LoVo (cell line): ENCODE data around the gene ZDHHC16.

Experiments
- DNase-seq: peaks from one replicate; pipeline ENCODE4 v3.0.0-alpha.2; 2016; ENCODE audit warnings: low spot score

The ZDHHC16 gene

DNA sequence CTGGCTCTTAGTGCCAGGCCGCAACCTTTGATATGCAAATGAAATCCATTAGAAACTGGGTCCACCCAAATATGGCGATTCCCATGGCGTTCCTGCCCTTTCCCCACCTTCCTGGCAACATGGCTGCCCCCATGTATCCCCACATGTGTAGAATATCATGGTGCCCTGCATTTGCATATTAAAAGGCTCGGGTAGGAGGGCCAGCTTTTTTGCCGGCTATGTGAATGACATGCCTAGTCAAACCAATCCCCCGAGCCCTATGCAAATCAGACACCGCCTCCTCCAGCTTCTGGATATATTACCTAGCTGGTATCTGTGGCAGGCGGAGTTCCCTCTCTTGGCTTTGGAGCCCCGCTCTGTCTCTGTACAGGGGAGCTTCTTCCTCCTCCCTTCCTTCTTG is 34.0 kb downstream of the ZDHHC16 start:
- DNase-seq, result no peak

GRCh38 chr10:97481071-97481470 is 35.1 kb downstream of the ZDHHC16 start:
- no peak for DNase-seq

DNA sequence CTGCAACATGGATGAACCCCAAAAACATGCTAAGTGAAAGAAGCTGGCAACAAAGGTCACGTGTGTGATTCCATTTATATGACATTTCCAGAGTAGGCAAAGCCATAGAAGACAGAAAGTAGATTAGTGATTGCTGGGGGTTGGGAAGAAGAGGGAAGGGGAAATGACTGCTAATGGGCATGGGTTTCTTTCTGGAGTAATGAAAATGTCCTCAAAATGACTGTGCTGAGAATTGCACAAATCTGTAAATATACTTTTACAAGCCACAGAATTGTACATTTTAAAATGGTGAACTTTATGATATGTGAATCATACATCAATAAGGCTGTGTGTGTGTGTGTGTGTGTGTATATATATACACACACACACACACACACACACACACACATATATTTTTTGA is 36.4 kb downstream of the ZDHHC16 start:
- DNase-seq, result no peak

DNA sequence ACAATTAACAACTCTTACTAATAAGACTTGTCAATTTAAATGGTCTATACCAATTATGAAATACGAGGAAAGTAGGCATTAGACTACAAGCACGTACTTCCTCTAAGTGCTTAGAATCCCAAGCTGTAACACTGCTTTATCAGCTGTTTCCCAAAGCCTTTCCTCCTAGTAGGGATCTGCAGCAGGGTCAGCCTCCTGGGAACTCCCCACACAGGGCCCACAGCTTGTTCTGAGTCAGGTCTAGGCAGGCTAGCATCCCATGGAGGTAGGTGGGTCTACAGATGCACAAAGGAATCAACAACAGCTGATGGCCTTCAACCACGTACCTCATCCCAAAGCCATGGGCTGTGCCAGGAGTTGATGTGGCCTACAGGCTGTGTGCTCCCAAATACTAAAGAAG is 37.5 kb downstream of the ZDHHC16 start:
- no peak for DNase-seq

DNA sequence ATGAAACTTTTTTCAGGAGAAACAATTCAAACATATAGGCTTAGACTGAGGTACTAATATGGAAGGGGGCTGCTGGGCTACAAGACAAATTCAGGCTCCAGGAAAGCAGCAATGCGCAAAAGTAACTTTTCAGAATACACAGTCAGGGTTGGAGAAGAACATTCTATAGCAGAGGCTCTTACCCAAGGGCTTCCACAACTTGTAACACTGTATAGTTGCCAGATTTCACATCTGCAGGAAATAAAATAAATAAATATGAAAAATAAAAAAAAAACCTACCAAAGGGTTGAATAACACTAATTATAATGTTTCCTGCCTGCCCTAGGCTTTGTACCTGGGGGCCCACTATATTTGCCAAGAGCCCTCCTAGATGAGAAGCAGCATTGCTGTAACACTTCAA is 37.9 kb downstream of the ZDHHC16 start:
- DNase-seq, result no peak

- no peak for DNase-seq
Measured at GRCh38 chr10:97485647-97486281, 39.8 kb downstream of the ZDHHC16 start.

- DNase-seq, result no peak
Measured at GRCh38 chr10:97490592-97490991, 44.6 kb downstream of the ZDHHC16 start.

GRCh38 chr10:97494151-97494550 is 48.2 kb downstream of the ZDHHC16 start:
- no peak for DNase-seq

DNA sequence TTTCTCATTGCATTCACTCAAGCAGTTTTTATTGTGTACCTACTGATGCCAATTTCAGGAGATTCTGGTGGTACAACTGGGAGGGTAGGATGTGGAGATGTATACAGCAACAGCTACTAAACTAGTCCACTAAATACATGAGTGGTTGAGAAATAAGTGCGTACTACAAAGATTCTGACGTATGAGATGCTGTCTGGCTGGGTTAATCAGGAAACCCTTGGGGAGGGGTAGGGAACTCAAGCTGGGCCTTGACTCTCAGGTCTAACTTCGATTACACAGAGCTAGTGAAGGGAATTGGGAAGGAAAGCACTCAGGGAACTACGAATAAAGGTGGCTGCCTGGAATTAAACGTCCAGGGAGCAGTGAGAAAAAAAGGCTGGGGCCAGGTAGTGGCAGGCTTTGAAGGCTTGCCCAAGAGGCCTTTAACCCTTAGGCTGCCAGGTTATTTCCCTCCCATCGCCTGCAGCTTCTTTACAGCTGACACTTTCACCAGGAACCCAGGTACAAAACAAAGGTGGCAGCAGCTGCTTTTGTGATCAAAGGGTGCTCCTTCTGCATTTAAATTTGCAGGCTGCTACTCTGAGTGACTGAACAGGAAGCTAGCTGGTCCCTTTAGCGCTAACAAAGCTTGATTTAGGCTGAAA is 49.0 kb downstream of the ZDHHC16 start:
- DNase-seq, result no peak

GRCh38 chr10:97497572-97498075 is 51.6 kb downstream of the ZDHHC16 start:
- peak; percentile 86 for DNase-seq

GRCh38 chr10:97498076-97498840 is 52.3 kb downstream of the ZDHHC16 start, which contains the start of gene MMS19:
TSS of gene MMS19 (minus strand) at chr10:97498422. CDS start at chr10:97498384, 38 bp downstream.
- peak; percentile 98 for DNase-seq

- DNase-seq, result no peak
Measured at GRCh38 chr10:97498841-97499560, 53.0 kb downstream of the ZDHHC16 start, which contains the start of gene UBTD1. TSS of gene UBTD1 (plus strand) at chr10:97498924. CDS start at chr10:97499204, 280 bp downstream.

DNA sequence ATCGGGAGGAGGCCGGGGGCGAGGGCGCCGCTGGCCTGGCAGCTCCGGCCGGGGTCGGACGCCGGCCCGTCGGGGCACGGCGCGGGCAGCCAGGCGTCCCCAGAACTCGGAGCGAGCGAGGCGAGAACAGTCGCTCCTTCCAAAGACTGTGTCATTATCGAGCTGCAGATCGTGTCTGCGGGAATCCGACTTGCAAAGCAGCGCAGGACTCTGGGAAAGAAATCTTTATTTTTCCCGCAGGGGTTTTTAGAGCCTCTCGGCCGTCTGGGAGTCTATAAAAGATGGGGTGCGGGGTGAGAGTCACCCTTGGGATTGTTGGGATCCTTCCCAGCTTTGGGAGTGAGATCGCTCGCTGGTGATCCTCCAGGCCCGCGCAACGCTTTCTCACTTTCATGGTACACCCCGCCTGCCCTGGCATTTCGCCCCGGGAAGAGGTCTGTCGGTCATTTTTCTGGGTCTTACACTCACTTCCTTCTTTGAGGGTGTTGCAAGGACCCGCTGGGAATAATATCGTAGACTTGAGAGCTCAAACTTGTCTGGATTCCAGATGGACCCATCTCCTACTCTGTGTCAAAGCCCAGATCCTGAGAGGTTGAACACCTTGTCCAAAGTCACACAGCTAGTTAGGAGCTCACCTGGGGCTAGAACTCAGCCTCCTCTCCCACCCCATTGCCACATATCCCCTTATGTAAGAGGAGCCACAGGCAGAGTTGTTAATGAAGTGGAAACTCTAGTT is 53.8 kb downstream of the ZDHHC16 start:
- DNase-seq, result no peak

GRCh38 chr10:97500297-97500575 is 54.3 kb downstream of the ZDHHC16 start:
- no peak for DNase-seq

DNA sequence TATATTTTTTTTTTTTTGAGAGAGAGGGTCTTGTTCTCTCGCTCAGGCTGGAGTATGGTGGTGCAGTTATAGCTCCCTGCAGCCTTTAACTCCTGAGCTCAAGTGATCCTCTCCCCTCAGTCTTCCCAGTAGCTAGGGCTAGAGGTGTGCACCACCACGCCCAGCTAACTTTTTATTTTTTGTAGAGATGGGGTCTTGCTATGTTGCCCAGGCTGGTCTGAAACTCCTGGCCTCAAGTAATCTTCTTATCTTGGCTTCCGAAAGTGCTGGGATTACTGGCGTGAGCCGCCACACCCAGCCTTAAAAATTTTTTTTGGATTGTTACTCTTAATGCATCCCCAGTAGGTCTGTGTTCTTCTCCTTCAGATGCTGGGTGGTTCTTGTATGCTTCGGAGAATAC is 56.9 kb downstream of the ZDHHC16 start:
- no peak for DNase-seq

DNA sequence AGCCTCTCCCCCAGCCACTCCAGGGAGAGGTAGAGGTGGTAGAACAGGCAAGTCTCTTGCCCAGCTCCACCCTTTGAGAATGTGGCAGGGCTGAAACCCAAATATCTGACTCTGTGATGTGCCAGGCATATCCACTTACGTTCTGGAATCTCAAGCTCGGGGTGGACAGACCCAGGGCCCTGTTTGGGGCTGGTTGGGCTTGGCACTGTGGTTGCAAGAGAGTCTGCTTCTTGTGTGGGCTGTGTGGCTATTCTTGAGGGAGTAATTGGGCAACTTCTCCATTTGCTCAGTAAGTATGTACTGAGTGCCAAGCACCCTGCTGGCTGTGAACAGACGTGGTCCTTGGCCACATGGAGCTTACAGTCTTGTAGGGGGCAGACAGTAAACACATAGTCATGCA is 57.4 kb downstream of the ZDHHC16 start:
- DNase-seq, result no peak

DNA sequence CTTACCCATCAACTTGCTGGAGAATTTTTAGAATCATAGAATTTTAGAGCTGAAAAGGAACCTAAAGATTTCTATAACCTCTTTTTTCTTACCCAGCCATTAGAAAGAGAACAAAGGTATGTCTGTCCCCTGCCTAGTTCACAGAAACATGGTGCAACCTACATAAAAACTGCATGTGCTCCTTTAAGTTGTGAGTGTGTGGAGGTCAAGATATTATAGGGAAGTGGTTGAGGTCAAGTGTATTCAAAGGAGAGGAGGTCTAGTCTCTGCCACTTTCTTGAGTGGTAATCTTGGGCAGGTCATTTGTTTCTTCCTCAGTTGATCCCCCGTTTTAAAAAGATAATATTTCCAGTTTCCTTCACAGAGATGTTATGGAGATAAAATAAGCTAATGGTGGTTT is 59.2 kb downstream of the ZDHHC16 start:
- no peak for DNase-seq

DNA sequence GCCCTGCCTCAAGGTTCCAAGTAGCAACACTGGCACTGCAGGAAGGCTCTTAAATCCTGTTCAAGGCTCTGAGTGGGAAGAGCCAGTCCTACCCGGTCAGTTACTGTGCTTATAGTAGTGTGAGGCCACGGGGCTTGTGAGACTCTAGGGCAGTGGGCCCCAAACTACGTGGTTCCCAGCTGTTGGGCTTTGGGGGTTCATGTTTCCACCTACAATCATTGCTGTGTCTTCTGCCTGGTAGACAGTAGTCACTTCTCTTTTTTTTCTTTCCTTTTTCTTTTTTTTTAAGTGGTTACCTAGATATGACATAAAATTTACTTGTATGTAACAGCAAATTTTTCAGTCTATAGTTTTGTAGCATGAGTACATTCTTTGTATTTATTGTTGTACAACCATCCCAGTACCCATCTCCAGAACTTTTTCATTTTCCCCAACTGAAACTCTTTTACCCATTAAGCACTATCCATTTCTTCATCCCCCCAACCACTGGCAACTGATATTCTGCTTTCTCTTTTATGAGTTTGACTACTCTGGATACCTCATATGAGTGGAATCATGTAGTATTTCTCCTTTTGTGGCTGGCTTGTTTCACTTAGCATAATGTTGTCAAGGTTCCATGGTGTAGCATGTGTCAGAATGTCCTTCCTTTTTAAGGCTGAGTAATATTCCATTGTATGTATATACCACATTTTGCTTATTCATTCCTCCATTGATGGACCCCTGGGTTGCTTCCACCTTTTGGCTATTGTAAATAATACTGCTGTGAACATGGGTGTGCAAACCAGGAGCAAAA is 60.4 kb downstream of the ZDHHC16 start:
- no peak for DNase-seq
